OCI-LY3 (cell line): Measurements from ENCODE around the gene TNFRSF6B.

Source experiments
- H2AFZ ChIP-seq: fragments of 200-600, 300-600 bp; shearing (Covaris generic); 2 replicates; pipeline ENCODE4 v1.6.0; 2014; ENCODE audit warnings: antibody characterized with exemption, low read depth, low read length
- H3K27ac ChIP-seq: fragments of 200-600, 300-600 bp; sonication (generic); 2 replicates; pipeline ENCODE4 v1.5.1; 2014; ENCODE audit warnings: mild to moderate bottlenecking, low read length, moderate library complexity, mixed read lengths
- H3K27me3 ChIP-seq: fragments of 200-600, 300-600 bp; sonication (generic); 2 replicates; pipeline ENCODE4 v1.6.1; 2014; ENCODE audit warnings: low read depth, low read length, mixed read lengths
- H3K36me3 ChIP-seq: fragments of 200-600, 300-600 bp; sonication (generic); replicated peaks from 2 replicates; pipeline ENCODE3; 2014; ENCODE audit warnings: low read depth, low read length, mixed read lengths
- H3K4me1 ChIP-seq: fragments of 300-600, 200-600 bp; sonication (generic); 2 replicates; pipeline ENCODE4 v1.6.1; 2014; ENCODE audit warnings: low read length, mixed read lengths
- H3K4me2 ChIP-seq: fragments of 200-600, 300-600 bp; sonication (generic); 2 replicates; pipeline ENCODE4 v1.6.1; 2014; ENCODE audit warnings: low read length, mixed read lengths
- H3K4me3 ChIP-seq: fragments of 300-600, 200-600 bp; sonication (generic); 2 replicates; pipeline ENCODE4 v1.5.1; 2014; ENCODE audit warnings: antibody characterized with exemption, mild to moderate bottlenecking, low read length, moderate library complexity
- H3K79me2 ChIP-seq: fragments of 300-600, 200-600 bp; shearing (Covaris generic); 2 replicates; pipeline ENCODE4 v1.6.1; 2014; ENCODE audit warnings: mild to moderate bottlenecking, low read length, mixed read lengths
- H3K9ac ChIP-seq: fragments of 300-600, 200-600 bp; shearing (Covaris generic); 2 replicates; pipeline ENCODE4 v1.6.0; 2014; ENCODE audit warnings: mild to moderate bottlenecking, low read length, moderate library complexity
- H3K9me3 ChIP-seq: fragments of 200-600, 300-600 bp; shearing (Covaris generic); 2 replicates; pipeline ENCODE4 v1.6.1; 2014; ENCODE audit warnings: low read length, mixed read lengths; ENCODE audit not compliant: insufficient read depth
- H4K20me1 ChIP-seq: fragments of 200-600, 300-600 bp; sonication (generic); 2 replicates; pipeline ENCODE4 v1.6.1; 2016; ENCODE audit warnings: low read length, mixed read lengths; ENCODE audit not compliant: insufficient read depth
- EZH2phosphoT487 ChIP-seq: fragments of 200-600 bp; shearing (Covaris generic); IDR thresholded peaks from 2 replicates; pipeline ENCODE4 v1.6.1; 2018; ENCODE audit warnings: antibody characterized with exemption, mixed run types, low read depth
- TF ChIP-seq, protein P1 (sequence below): fragments of 200-600, 300-600 bp; sonication (generic); IDR thresholded peaks from 2 replicates; pipeline ENCODE4 v1.5.1; 2014; ENCODE audit warnings: antibody characterized with exemption, low read length, low read depth

The TNFRSF6B gene

GRCh38 chr20:63744574-63745423 is 48.3 kb downstream of the TNFRSF6B start:
- Histone ChIP-seq H3K4me2 (no peak overlapping the region), H3K9me3 (no peaks in the 10 kb centered on the region), H2AFZ (no peak overlapping the region), H3K4me1 (peaks cover 5% of the 10 kb centered on the region; the same call in 1 of the 2 replicates), H3K27me3 (no peaks in the 10 kb centered on the region), H3K79me2 (no peaks in the 10 kb centered on the region), H3K36me3 (peaks cover 15% of the 10 kb centered on the region), H3K4me3 (no peak overlapping the region), H3K27ac (no peak overlapping the region), H3K9ac (no peak overlapping the region), H4K20me1 (no peaks in the 10 kb centered on the region)
- TF ChIP-seq EZH2phosphoT487 = no peak
- TF ChIP-seq, protein P1, sequence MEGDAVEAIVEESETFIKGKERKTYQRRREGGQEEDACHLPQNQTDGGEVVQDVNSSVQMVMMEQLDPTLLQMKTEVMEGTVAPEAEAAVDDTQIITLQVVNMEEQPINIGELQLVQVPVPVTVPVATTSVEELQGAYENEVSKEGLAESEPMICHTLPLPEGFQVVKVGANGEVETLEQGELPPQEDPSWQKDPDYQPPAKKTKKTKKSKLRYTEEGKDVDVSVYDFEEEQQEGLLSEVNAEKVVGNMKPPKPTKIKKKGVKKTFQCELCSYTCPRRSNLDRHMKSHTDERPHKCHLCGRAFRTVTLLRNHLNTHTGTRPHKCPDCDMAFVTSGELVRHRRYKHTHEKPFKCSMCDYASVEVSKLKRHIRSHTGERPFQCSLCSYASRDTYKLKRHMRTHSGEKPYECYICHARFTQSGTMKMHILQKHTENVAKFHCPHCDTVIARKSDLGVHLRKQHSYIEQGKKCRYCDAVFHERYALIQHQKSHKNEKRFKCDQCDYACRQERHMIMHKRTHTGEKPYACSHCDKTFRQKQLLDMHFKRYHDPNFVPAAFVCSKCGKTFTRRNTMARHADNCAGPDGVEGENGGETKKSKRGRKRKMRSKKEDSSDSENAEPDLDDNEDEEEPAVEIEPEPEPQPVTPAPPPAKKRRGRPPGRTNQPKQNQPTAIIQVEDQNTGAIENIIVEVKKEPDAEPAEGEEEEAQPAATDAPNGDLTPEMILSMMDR = no peak

- Histone ChIP-seq H3K27ac (no peak overlapping the region), H3K4me3 (no peak overlapping the region)
Measured at GRCh38 chr20:63745424-63745805, 49.0 kb downstream of the TNFRSF6B start.

DNA sequence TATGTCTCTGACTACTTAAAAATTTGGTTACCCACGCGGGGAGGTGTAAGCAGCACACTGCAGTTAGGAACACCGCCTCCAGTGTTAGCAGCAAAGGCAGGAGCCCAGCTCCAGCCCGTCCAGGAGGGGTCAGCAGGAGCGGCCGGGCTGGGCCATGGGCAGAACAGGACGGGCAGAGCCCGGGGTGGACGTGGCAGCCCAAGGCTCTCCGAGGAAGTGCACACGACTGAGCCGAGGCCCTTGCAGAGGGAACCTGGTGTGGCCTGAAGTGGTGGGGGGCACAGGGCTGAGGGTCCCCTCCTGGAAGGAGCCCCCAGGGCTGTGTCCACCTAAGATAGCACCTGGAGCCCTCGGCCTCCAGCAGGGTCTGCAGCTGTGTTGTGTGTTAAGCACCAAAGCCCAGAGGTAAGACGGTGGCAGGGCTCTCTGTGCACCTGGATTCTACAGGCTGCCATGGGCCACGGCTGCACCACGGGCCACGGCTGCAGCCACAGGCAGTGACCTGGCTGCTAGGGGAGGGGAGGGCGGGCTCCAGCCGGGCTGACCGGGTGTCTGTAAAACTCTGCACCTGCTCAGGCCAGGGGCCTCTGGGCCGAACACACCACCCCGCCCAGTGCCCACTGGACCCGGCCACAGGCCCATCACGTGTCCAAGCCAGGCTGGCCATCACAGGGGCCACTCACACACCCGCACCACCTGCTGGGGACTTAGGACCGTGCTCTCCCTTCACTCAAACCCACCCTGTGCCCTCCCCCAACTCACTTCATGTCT is 49.7 kb downstream of the TNFRSF6B start:
- Histone ChIP-seq H3K9ac (no peak overlapping the region), H3K27me3 (no peaks in the 10 kb centered on the region), H2AFZ (no peak overlapping the region), H3K27ac (no peak overlapping the region), H3K79me2 (no peaks in the 10 kb centered on the region), H4K20me1 (no peaks in the 10 kb centered on the region), H3K4me1 (peaks cover under 1% of the 10 kb centered on the region; the same call in 1 of the 2 replicates), H3K36me3 (peaks cover 15% of the 10 kb centered on the region), H3K9me3 (no peaks in the 10 kb centered on the region), H3K4me2 (no peak overlapping the region), H3K4me3 (no peak overlapping the region)
- TF ChIP-seq, protein P1 = no peak
- no peak for TF ChIP-seq EZH2phosphoT487

More at GRCh38 chr20:63745424-63745805, 49.0 kb downstream of the TNFRSF6B start:
- Histone ChIP-seq H3K4me1 (peaks cover 5% of the 10 kb centered on the region; the same call in 1 of the 2 replicates), H3K4me2 (no peak overlapping the region), H3K79me2 (no peaks in the 10 kb centered on the region), H3K9ac (no peak overlapping the region), H3K27me3 (no peaks in the 10 kb centered on the region), H2AFZ (no peak overlapping the region), H3K9me3 (no peaks in the 10 kb centered on the region), H3K36me3 (peaks cover 15% of the 10 kb centered on the region), H4K20me1 (no peaks in the 10 kb centered on the region)
- TF ChIP-seq EZH2phosphoT487 = no peak
- TF ChIP-seq, protein P1 = no peak

GRCh38 chr20:63746751-63747315 is 50.4 kb downstream of the TNFRSF6B start:
- no peaks in the 10 kb centered on the region for H3K4me1 ChIP-seq

More at GRCh38 chr20:63746751-63747315, 50.4 kb downstream of the TNFRSF6B start:
- Histone ChIP-seq H4K20me1 (no peaks in the 10 kb centered on the region), H3K27me3 (no peaks in the 10 kb centered on the region), H3K9ac (no peak overlapping the region), H3K9me3 (no peaks in the 10 kb centered on the region), H3K36me3 (peaks cover 11% of the 10 kb centered on the region), H3K79me2 (no peaks in the 10 kb centered on the region), H3K27ac (no peak overlapping the region), H2AFZ (no peak overlapping the region), H3K4me3 (no peak overlapping the region), H3K4me2 (no peak overlapping the region)
- no peak for TF ChIP-seq EZH2phosphoT487
- TF ChIP-seq, protein P1 = no peak
